BLaER1 treated with 17β-estradiol and CSF1 and Interleukin-3, amounts not matched to agents 10 nM and 100 nM (cell line): ENCODE measurements around the gene OCSTAMP.

ENCODE experiments used
- H3K27ac ChIP-seq, 11 experiments: shearing (Covaris generic); formaldehyde crosslinking; 2 replicates each; pipeline ENCODE4 v1.8.1; 2022
- H3K27me3 ChIP-seq, 11 experiments: shearing (Covaris generic); formaldehyde crosslinking; 2 replicates each; pipeline ENCODE4 v1.8.1; 2022
- H3K36me3 ChIP-seq, 11 experiments: shearing (Covaris generic); formaldehyde crosslinking; 2 replicates each; pipeline ENCODE4 v1.8.1; 2022
- H3K4me1 ChIP-seq, 10 experiments: shearing (Covaris generic); formaldehyde crosslinking; 2 replicates each; pipeline ENCODE4 v1.8.1; 2022
- H3K4me2 ChIP-seq, 11 experiments: shearing (Covaris generic); formaldehyde crosslinking; 2 replicates each; pipeline ENCODE4 v1.8.1; 2022
- H3K4me3 ChIP-seq, 10 experiments: shearing (Covaris generic); formaldehyde crosslinking; 2 replicates each; pipeline ENCODE4 v1.8.1; 2022
- H3K9ac ChIP-seq, 11 experiments: shearing (Covaris generic); formaldehyde crosslinking; 2 replicates each; pipeline ENCODE4 v1.8.1; 2022
- H3K9me3 ChIP-seq, 11 experiments: shearing (Covaris generic); formaldehyde crosslinking; replicated peaks in 1 of 11; 2 replicates each; pipeline ENCODE4 v1.8.1; 2022
- H4K20me1 ChIP-seq, 11 experiments: shearing (Covaris generic); formaldehyde crosslinking; 2 replicates each; pipeline ENCODE4 v1.8.1; 2022
- Cebpa-rat ChIP-seq, 11 experiments: shearing (Covaris generic); IDR thresholded peaks; 2 replicates each; pipeline ENCODE4 v1.8.1; 2022

Gene OCSTAMP

DNA sequence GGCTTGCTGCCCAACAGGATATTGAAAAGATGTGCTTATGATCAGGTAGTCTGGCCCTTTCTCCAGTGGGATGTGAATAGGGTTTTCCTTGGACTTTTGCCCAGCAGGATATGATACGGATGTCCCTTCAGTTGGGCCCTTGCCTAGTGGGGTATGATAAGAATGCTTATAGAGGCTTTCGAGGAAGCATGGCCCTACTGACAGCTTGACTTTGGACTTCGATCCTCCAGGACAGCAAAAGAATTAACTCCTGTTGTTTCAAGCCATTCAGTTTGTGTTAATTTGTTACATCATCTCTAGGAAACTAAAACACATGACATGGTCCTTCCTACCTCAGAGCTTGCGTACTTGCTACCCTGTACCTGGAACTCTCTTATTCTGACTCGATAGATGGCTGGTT is 27.3 kb downstream of the OCSTAMP start:
- Histone ChIP-seq H3K9me3 (peaks cover 0 to 2% (median 0%) of the 10 kb centered on the region in 11 experiments; a peak in 3 of 22 replicates), H3K27me3 (no peaks in the 10 kb centered on the region), H4K20me1 (no peaks in the 10 kb centered on the region; a peak in 1 of 22 replicates), H3K4me3 (no peak overlapping the region), H3K4me1 (peaks cover 0 to 7% (median 0%) of the 10 kb centered on the region in 10 experiments; a peak in 2 of 20 replicates), H3K4me2 (no peak overlapping the region), H3K36me3 (no peaks in the 10 kb centered on the region), H3K9ac (no peak overlapping the region), H3K27ac (no peak overlapping the region)
- TF ChIP-seq Cebpa-rat (IDR thresholded peaks at IDR 0.05) = no peak

DNA sequence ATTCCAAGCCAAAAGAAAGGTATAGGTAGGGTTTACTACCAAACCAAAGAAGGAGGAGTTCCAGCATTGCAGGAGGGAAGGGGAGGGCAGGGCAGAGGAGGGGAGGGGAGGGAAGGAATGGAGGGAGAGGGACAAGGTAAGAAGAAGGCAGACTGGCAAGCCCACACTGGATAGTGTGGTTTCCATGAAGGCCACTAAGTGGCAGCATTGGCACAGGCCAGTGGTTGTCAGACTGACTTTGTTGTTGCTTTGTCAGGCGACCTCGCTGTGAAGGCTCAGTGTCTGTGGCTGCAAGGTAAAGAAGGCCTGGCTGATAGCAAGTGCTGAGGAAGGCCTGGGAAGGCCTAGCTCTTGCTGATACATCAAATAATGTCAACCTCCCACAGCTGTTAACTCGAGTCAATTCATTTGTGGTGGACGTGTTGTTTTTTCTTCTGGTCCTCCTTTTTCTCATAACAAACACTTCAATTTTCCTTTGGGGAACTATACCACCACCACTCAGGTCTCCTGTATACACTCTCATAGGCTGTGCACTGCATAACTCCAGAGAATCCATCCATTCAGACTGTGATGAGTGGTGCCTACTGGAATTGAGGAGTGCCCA is 29.4 kb downstream of the OCSTAMP start:
- TF ChIP-seq Cebpa-rat (IDR thresholded peaks at IDR 0.05) = no peak
- H4K20me1 ChIP-seq = no peaks in the 10 kb centered on the region; a peak in 1 of 22 replicates
- H3K4me1 ChIP-seq = peaks cover 0 to 7% (median 0%) of the 10 kb centered on the region in 10 experiments; a peak in 2 of 20 replicates
- no peaks in the 10 kb centered on the region for H3K27me3 ChIP-seq
- H3K4me2 ChIP-seq = no peak overlapping the region
- no peaks in the 10 kb centered on the region for H3K36me3 ChIP-seq
- H3K27ac ChIP-seq = no peak overlapping the region
- H3K9ac ChIP-seq = no peak overlapping the region
- peaks cover 0 to 14% (median 6%) of the 10 kb centered on the region in 11 experiments; a peak in 7 of 22 replicates for H3K9me3 ChIP-seq
- no peak overlapping the region for H3K4me3 ChIP-seq

DNA sequence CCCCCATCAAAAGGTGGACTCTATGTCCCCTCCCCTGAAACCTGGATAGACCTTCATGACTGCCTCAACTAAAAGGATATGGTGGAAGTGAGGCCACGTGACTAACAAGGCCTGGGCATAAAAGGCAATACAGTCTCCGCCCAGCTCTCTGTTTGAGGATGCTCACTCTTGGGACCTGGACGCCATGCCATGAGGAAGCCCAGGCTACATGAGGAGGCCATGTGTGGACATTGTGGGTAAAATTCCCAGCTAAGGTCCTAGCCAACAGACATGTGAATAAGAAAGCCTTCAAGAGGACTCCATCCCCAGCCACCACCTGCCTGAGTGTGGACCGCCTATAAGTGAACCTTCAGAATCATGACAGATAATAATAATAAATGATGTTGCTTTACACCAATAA is 29.9 kb downstream of the OCSTAMP start:
- Histone ChIP-seq H3K4me1 (peaks cover 0 to 7% (median 0%) of the 10 kb centered on the region in 10 experiments; a peak in 2 of 20 replicates), H4K20me1 (no peaks in the 10 kb centered on the region; a peak in 1 of 22 replicates), H3K9ac (no peak overlapping the region), H3K27ac (no peak overlapping the region), H3K4me2 (no peak overlapping the region), H3K36me3 (no peaks in the 10 kb centered on the region), H3K27me3 (no peaks in the 10 kb centered on the region), H3K9me3 (peaks cover 0 to 14% (median 6%) of the 10 kb centered on the region in 11 experiments; a peak in 7 of 22 replicates), H3K4me3 (no peak overlapping the region)
- TF ChIP-seq Cebpa-rat (IDR thresholded peaks at IDR 0.05) = no peak

DNA sequence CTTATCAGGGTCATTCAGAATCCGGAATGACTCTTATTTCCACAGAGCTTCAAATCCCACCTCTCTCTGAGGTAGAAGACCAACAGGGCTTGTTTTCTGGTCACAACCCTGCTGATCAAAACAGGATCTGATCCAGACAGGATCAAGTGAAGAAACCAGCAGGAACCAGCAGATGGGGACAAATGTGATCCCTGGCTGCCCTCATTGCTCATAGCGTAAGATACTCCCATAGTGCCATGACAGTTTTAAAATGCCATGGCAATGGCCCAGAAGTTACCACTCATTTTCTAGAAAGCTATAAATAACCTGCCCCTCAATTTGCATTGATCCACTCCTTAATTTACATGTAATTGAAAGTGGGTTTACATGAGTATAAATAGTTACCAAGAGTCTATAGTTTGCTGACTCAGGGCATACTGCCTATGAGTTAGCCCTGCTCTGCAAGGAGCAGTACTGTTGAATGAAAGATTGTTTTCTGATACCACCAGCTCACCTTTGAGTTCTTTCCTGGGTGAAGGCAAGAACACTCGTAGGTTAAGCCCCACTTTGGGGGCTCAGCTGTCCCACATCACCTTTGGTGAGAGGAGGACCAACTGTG is 30.9 kb downstream of the OCSTAMP start:
- H3K9me3 ChIP-seq = peaks cover 0 to 14% (median 6%) of the 10 kb centered on the region in 11 experiments; a peak in 7 of 22 replicates
- H4K20me1 ChIP-seq = no peaks in the 10 kb centered on the region; a peak in 1 of 22 replicates
- no peak overlapping the region for H3K9ac ChIP-seq
- no peaks in the 10 kb centered on the region for H3K36me3 ChIP-seq
- no peak overlapping the region for H3K4me2 ChIP-seq
- H3K4me3 ChIP-seq = no peak overlapping the region
- H3K27me3 ChIP-seq = no peaks in the 10 kb centered on the region
- peaks cover 0 to 7% (median 0%) of the 10 kb centered on the region in 10 experiments; a peak in 2 of 20 replicates for H3K4me1 ChIP-seq
- TF ChIP-seq Cebpa-rat (IDR thresholded peaks at IDR 0.05) = no peak
- no peak overlapping the region for H3K27ac ChIP-seq

DNA sequence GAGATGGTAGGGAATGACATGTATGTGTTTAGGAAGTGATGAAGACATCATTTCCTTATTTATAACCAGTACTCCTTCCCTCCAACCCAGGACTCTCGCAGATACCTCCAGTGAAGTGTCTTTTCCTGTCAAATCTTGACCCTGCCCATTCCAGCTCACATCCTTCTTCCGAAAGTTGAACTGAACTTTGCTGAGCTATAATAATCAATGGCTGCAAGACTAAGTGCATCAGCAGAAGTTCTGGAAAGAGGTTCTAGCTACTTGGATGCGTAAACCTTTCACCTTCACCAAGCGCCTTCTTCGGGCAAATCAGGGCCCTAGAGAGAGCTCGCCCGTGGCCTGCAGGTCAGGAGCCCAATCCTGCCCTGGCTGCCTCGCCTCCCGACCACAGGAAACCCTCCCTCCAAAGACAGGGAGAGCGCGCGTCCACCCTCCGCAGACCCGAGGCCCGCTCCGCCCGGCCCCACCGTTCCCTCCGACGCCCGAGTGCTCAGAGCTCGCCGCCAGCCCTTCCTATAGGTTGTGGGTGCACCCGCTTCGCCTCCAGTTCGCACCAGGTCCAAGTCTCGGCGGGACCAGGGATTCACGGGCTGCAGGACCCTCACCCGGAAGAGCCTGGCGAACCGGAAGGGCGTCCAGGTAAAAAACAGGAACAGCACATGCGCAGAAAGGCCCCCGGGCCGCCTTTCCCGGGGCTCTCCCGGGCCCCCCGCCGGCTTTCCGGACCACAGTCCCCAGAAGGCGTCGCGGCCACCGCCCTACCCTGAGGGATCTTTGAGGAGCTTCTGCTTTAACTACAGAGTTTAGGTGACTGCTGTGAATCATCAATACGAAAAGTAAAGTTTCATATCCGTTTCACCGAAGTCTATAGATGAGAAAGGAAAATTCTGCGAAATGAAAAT is 37.3 kb downstream of the OCSTAMP start, which contains the start of gene ZNF334:
Gene ZNF334, minus strand, starts transcription at position 617 of the 902 bp plus-strand sequence. CDS start 1,457 bp downstream, outside the sequence.
- Histone ChIP-seq H4K20me1 (no peaks in the 10 kb centered on the region), H3K27ac (no peak within 1 kb of the TSS), H3K9ac (no peak within 1 kb of the TSS), H3K27me3 (peaks cover 0 to 11% (median 7%) of the 10 kb centered on the region in 11 experiments; a peak in 8 of 22 replicates), H3K36me3 (no peaks in the 10 kb centered on the region), H3K4me3 (no peak within 1 kb of the TSS), H3K9me3 (peaks cover 0 to 19% (median 15%) of the 10 kb centered on the region in 11 experiments; a peak in 14 of 22 replicates), H3K4me2 (no peak within 1 kb of the TSS), H3K4me1 (peaks cover 6 to 13% (median 11%) of the 10 kb centered on the region in 10 experiments; a peak in 19 of 20 replicates)
- TF ChIP-seq Cebpa-rat (IDR thresholded peaks at IDR 0.05) = no peak

DNA sequence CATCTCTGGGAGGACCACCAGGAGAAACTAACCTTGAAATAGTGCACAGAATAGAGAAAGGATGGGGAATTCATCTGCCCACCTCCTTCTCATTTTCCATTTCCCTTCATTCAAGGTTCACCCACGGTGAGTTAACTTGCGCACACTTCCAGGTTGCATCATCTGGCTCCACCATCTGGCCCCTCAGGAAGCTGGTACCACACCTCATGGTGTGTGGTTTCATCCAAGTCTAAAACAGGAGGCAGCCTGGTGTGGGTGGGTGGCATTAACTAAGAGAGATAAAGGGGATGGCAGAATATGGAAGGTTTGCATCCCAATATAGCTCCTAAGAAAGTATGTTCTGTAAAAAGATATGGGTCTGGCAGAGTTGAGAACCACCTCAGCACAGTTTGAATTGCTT is 40.9 kb downstream of the OCSTAMP start:
- Histone ChIP-seq H3K36me3 (no peaks in the 10 kb centered on the region), H3K4me3 (no peak overlapping the region), H3K27me3 (peaks cover 0 to 11% (median 7%) of the 10 kb centered on the region in 11 experiments; a peak in 8 of 22 replicates), H3K9me3 (peaks cover 0 to 13% (median 7%) of the 10 kb centered on the region in 11 experiments; a peak in 15 of 22 replicates), H3K9ac (no peak overlapping the region), H4K20me1 (no peaks in the 10 kb centered on the region), H3K27ac (peak overlapping the region in 5 of 11 experiments; percentile 12 to 63 (median 61); a peak in 8 of 22 replicates), H3K4me2 (peak overlapping the region; percentile 16 to 73 (median 54); a peak in 20 of 22 replicates), H3K4me1 (peaks cover 6 to 19% (median 11%) of the 10 kb centered on the region in 10 experiments; a peak in 19 of 20 replicates)
- peak in 3 of 11 experiments; percentile 34 to 62 (median 39); a peak in 3 of 22 replicates for TF ChIP-seq Cebpa-rat (IDR thresholded peaks at IDR 0.05)

DNA sequence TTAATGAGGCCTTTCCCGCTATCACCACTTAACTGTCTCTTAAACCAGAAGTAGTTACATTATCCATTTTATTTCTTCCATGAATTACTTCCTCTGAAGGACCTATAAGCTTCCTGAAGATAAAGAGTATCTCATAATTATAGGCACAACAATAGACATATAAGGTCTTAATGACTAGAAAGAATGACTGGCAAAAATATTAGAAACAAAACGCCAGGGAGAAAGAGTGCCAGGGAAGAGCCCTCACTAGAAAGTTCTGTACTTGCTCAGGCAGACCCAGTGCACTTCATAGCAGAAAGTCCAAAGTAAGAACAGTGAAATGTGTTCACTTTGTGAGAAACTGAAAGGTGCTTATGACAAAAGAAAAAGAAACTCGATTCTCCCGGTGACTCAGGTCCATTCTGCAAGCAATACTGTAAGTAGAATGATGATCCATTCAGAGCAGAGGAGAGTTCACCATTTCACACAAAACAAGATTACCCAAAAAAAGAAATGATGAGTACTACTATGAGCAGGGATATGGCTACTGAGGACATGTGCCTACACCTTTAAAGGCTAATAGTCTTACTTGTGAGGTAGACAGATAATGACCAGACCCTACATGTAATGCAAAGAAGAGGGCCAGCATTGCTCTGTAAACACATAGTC is 42.6 kb downstream of the OCSTAMP start:
- peak overlapping the region in 2 of 11 experiments; percentile 21 to 42; a peak in 2 of 22 replicates for H3K27ac ChIP-seq
- H3K27me3 ChIP-seq = peaks cover 0 to 4% (median 0%) of the 10 kb centered on the region in 11 experiments; a peak in 4 of 22 replicates
- TF ChIP-seq Cebpa-rat (IDR thresholded peaks at IDR 0.05) = no peak
- H3K4me1 ChIP-seq = peaks cover 6 to 19% (median 11%) of the 10 kb centered on the region in 10 experiments; a peak in 19 of 20 replicates
- no peak overlapping the region for H3K9ac ChIP-seq
- H4K20me1 ChIP-seq = no peaks in the 10 kb centered on the region
- no peak overlapping the region for H3K4me2 ChIP-seq
- H3K4me3 ChIP-seq = no peak overlapping the region
- no peaks in the 10 kb centered on the region for H3K36me3 ChIP-seq
- peaks cover 12 to 23% (median 16%) of the 10 kb centered on the region in 11 experiments for H3K9me3 ChIP-seq

DNA sequence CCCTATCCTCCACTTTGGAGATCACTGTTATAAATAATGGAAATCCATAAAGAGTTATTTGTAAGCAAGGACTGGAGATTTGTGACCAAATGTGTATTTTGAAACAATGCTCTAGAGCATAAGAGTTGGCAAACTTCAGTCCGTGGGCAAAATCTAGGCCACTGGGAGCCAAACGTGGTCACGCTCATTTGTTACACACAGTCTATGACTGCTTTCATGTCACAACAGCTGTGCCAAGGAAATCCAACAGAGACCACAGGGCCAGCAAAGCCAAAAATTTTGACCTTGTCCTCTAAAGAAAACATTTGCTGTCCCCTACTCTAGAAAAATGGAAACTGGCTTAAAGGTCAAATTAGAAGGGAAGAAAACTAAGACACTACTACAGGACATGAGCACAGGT is 44.9 kb downstream of the OCSTAMP start:
- H3K27me3 ChIP-seq = no peaks in the 10 kb centered on the region
- peaks cover 35 to 46% (median 40%) of the 10 kb centered on the region in 11 experiments for H3K9me3 ChIP-seq
- no peaks in the 10 kb centered on the region for H3K36me3 ChIP-seq
- H3K4me3 ChIP-seq = no peak overlapping the region
- no peaks in the 10 kb centered on the region for H4K20me1 ChIP-seq
- H3K4me1 ChIP-seq = peaks cover 6 to 19% (median 11%) of the 10 kb centered on the region in 10 experiments; a peak in 19 of 20 replicates
- H3K27ac ChIP-seq = peak overlapping the region in 1 of 11 experiments; percentile 22; a peak in 2 of 22 replicates
- H3K4me2 ChIP-seq = peak overlapping the region in 3 of 11 experiments; percentile 9 to 27 (median 13); a peak in 3 of 22 replicates
- H3K9ac ChIP-seq = no peak overlapping the region
- TF ChIP-seq Cebpa-rat (IDR thresholded peaks at IDR 0.05) = no peak
